Measurements from ENCODE around the gene PROB1. TPM values are rescaled to one million over a fixed set of nuclear protein-coding genes. Genes with fewer than 3 reads are reported as not detected.

PROB1 gene
- total RNA-seq, 1 donor from 2014 or later: 2.2 TPM

- H3K27ac Mint-ChIP-seq (ENCODE audit: unreplicated experiment): no peak overlapping the region
- no peak overlapping the region for H3K4me3 Mint-ChIP-seq
- no peak for TF ChIP-seq CTCF (conservative IDR thresholded peaks at IDR 0.05)
- H3K9me3 Mint-ChIP-seq: no peaks in the 10 kb centered on the region
- no peaks in the 10 kb centered on the region for H3K36me3 Mint-ChIP-seq (ENCODE audit: low read depth)
- H3K27me3 Mint-ChIP-seq (ENCODE audit: low read depth): no peaks in the 10 kb centered on the region
- H3K4me1 Mint-ChIP-seq: no peaks in the 10 kb centered on the region
- DNase-seq (ENCODE audit: low read depth, low spot score): no peak
These were observed 9.5 kb downstream of the PROB1 start for GRCh38 chr5:139385061-139386049.

GRCh38 chr5:139384591-139385051 is 10.3 kb downstream of the PROB1 start:
- Mint-ChIP-seq H3K4me1 (no peaks in the 10 kb centered on the region), H3K27me3 (ENCODE audit: low read depth) (no peaks in the 10 kb centered on the region), H3K27ac (ENCODE audit: unreplicated experiment) (no peak overlapping the region), H3K36me3 (ENCODE audit: low read depth) (no peaks in the 10 kb centered on the region), H3K4me3 (no peak overlapping the region), H3K9me3 (no peaks in the 10 kb centered on the region)
- no peak for DNase-seq (ENCODE audit: low read depth, low spot score)
- TF ChIP-seq CTCF (conservative IDR thresholded peaks at IDR 0.05): no peak

GRCh38 chr5:139383993-139384590 is 10.8 kb downstream of the PROB1 start:
- Mint-ChIP-seq H3K27me3 (ENCODE audit: low read depth) (no peaks in the 10 kb centered on the region), H3K9me3 (no peaks in the 10 kb centered on the region), H3K36me3 (ENCODE audit: low read depth) (no peaks in the 10 kb centered on the region), H3K27ac (ENCODE audit: unreplicated experiment) (no peak overlapping the region), H3K4me1 (no peaks in the 10 kb centered on the region), H3K4me3 (no peak overlapping the region)
- no peak for TF ChIP-seq CTCF (conservative IDR thresholded peaks at IDR 0.05)
- DNase-seq (ENCODE audit: low read depth, low spot score): no peak

GRCh38 chr5:139383275-139383992 is 11.5 kb downstream of the PROB1 start, which contains the start of gene SLC23A1:
Gene SLC23A1 (minus strand): TSS chr5:139383297. CDS start chr5:139383253, 44 bp downstream.
- no peak for DNase-seq (ENCODE audit: low read depth, low spot score)
- no peak within 1 kb of the TSS for H3K4me3 Mint-ChIP-seq
- H3K27me3 Mint-ChIP-seq (ENCODE audit: low read depth): no peaks in the 10 kb centered on the region
- no peaks in the 10 kb centered on the region for H3K36me3 Mint-ChIP-seq (ENCODE audit: low read depth)
- H3K27ac Mint-ChIP-seq (ENCODE audit: unreplicated experiment): peak within 1 kb of the TSS; percentile 62
- no peaks in the 10 kb centered on the region for H3K9me3 Mint-ChIP-seq
- no peaks in the 10 kb centered on the region for H3K4me1 Mint-ChIP-seq
- TF ChIP-seq CTCF (conservative IDR thresholded peaks at IDR 0.05): no peak

- TF ChIP-seq CTCF (conservative IDR thresholded peaks at IDR 0.05): no peak
- H3K4me1 Mint-ChIP-seq: no peaks in the 10 kb centered on the region
- no peak for DNase-seq (ENCODE audit: low read depth, low spot score)
- H3K36me3 Mint-ChIP-seq (ENCODE audit: low read depth): no peaks in the 10 kb centered on the region
- H3K9me3 Mint-ChIP-seq: no peaks in the 10 kb centered on the region
- no peak overlapping the region for H3K27ac Mint-ChIP-seq (ENCODE audit: unreplicated experiment)
- H3K27me3 Mint-ChIP-seq (ENCODE audit: low read depth): no peaks in the 10 kb centered on the region
- H3K4me3 Mint-ChIP-seq: no peak overlapping the region
These were observed 12.1 kb downstream of the PROB1 start for GRCh38 chr5:139382807-139383206.
